GM08714 (cell line): ENCODE results near the gene TOB2.
"Not testable (repeated sequence)": the region's sequence is repeated elsewhere in the genome, so short reads cannot be mapped to it uniquely, and the experiment has no call there.

Source experiments
- H3K4me3 ChIP-seq: fragments of 200-500 bp; sonication (Bioruptor generic); 2 replicates; pipeline ENCODE4 v1.5.1; 2014; ENCODE audit warnings: mild to moderate bottlenecking, low read length, inconsistent platforms
- ZNF274 ChIP-seq: IDR thresholded peaks from 2 replicates; pipeline ENCODE4 v1.6.1; 2012; ENCODE audit warnings: mild to moderate bottlenecking, low read depth, low read length

TOB2 gene

GRCh38 chr22:41478473-41478872 lies 31.9 kb upstream of the TOB2 start:
- H3K4me3 ChIP-seq: peak overlapping the region; percentile 29; the same call in 1 of the 2 replicates
- no peak for TF ChIP-seq ZNF274

DNA sequence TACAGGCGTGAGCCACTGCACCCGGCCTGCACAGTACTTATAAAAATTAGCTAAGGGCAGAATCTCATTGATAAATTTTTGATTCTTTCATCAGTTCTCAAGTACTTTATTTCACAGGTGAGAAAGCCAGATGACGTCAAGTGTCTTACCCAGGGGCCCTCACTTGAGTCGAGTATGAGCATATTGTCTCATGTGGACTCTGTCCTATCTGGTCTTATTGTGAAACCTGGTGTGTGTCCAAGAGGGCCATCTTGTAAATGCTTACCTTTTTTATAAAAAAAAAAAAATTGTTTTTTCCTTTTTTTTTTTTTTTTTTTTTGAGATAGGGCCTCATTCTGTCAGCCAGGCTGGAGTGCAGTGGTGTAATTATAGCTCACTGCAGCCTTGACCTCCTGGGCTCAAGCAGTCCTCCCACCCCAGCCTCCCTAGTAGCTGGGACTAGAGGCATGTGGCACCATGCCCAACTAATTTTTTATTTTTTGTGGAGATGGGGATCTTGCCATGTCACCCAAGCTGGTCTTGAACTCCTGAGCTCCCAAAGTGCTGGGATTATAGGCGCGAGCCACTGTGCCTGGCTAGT lies 28.4 kb upstream of the TOB2 start:
- no peak overlapping the region; the same call in 1 of the 2 replicates for H3K4me3 ChIP-seq
- TF ChIP-seq ZNF274: no peak

- TF ChIP-seq ZNF274: no peak
- no peak overlapping the region for H3K4me3 ChIP-seq
These were observed 25.0 kb upstream of the TOB2 start for GRCh38 chr22:41471568-41471967.

- TF ChIP-seq ZNF274: no peak
- H3K4me3 ChIP-seq: no peak overlapping the region
These were observed 24.3 kb upstream of the TOB2 start for GRCh38 chr22:41470886-41471285.

DNA sequence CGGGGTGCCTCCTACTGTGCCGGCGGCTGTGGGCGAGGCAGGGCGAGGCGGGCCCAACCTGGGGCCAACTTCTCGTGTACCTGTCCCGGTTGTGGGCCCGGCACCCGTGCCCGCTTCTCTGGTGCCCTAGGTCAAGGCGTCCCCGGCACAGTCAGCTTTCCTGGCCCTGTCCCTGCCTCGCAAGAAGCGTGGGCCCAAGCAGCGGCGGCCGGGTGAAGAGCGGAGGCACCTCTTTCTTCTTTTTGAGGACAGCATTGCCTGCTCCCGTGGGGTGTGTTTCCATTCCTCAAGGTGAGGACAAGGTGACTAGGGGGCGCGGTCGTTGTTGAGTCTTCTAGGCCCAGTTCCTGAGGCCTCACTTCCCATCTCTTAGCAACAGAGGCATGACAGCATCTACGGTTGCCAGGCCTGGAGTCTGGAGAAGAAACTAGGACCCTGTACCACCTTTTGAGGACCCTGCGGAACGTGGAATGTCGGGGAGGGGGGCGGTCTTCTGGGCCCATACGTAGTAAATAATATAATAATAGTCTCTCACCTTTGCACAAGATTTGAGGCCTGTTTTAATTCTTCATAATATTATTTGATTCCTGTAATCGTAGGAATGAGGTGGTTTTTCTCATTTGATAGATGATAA lies 22.7 kb upstream of the TOB2 start:
- TF ChIP-seq ZNF274: no peak
- peak overlapping the region; percentile 77 for H3K4me3 ChIP-seq

GRCh38 chr22:41468381-41469217 lies 22.0 kb upstream of the TOB2 start, which contains the start of the genes ACO2 and PHF5A:
Gene ACO2 (plus strand): TSS chr22:41469117. CDS start chr22:41469147, 30 bp downstream.
Gene PHF5A (minus strand): TSS chr22:41468692. CDS start chr22:41468653, 39 bp downstream.
- H3K4me3 ChIP-seq: peak within 1 kb of the TSS; percentile 77
- no peak for TF ChIP-seq ZNF274

GRCh38 chr22:41461901-41462300 lies 15.3 kb upstream of the TOB2 start:
- H3K4me3 ChIP-seq: no peak overlapping the region
- no peak for TF ChIP-seq ZNF274

DNA sequence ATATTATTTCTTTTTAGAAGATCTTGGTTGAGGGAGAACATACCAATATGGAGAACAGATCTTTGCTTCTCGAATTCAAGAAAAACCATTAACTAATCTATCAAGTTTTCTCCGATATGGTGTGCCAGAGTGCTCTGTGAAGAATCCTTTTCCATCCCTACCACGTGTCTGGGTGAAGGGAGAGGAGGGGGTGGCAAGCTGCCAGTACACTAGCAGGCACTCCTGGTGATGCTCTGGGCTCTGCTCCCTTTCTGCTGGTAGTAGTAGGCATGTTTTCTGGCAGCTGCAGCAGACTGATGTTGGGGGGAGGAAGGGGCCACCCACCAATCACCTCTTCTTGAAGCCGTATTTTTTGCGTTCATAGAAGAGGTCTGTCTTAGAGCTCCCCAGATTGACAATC lies 13.5 kb upstream of the TOB2 start:
- H3K4me3 ChIP-seq: not testable (repeated sequence)

- TF ChIP-seq ZNF274: no peak
- H3K4me3 ChIP-seq: no peak overlapping the region
These were observed 12.8 kb upstream of the TOB2 start for GRCh38 chr22:41459431-41459830.

DNA sequence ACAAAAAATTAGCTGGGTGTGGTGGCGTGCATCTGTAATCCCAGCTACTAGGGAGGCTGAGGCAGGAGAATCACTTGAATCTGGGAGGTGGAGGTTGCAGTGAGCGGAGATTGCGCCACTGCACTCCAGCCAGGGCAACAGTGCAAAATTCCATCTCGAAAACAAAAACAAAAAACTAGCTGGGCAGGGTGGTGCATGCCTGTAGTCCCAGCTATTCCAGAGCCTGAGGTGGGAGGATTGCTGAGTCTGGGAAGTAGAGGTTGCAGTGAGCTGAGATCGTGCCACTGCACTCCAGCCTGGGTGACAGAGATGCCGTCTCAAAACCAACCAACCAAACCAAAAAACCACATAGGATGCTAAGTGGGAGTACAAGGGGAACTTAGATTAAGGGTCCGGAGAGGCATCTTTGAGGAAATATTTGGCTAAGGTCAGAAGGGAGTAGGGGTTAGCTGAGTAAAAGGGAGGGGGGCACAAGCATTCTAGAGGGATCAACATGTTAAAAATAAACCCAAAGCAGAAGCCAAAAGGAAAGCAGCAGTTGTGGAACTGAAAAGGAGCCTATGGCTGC lies 11.6 kb upstream of the TOB2 start:
- no peak for TF ChIP-seq ZNF274
- no peak overlapping the region for H3K4me3 ChIP-seq

GRCh38 chr22:41448189-41448808 lies 1.7 kb upstream of the TOB2 start:
- no peak for TF ChIP-seq ZNF274
- H3K4me3 ChIP-seq: peak overlapping the region; percentile 85

DNA sequence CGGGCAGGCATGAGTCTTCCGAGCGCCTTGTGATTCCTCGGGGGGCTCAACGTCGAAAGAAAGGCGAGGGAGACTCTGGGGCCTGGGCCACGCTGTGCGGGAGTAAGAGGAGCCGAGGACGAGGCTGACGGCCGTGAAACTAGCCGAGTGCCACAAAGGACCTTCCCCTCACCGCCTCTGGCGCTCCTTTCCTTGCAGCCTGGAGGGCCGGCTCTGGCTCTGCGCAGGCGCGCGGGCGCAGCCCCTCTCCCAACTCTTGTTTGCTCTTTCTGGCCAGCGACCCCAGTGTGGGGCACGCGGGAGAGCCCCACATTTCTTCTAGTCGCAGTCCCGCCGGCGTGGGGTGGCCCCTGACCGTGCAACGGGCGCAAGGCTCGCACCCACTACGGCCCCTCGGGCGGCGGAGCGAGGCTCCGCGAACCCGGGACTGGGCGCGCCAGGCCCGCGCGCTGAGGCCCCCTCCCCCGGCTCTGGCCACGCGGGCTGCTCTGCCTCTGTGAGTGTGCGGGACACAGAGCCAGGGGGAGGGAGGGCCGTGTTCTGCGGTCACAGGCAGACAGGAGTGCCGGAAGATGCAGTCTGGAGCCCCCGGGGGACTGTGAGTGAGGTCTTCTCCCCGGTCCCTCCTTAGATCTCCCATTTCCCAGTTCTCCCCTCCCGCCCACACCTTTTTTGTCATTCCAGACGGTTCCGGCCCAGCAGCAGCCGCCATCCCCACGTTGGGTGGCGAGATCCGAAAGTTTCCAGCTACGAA lies 1.0 kb upstream of the TOB2 start:
- H3K4me3 ChIP-seq: peak overlapping the region; percentile 85

DNA sequence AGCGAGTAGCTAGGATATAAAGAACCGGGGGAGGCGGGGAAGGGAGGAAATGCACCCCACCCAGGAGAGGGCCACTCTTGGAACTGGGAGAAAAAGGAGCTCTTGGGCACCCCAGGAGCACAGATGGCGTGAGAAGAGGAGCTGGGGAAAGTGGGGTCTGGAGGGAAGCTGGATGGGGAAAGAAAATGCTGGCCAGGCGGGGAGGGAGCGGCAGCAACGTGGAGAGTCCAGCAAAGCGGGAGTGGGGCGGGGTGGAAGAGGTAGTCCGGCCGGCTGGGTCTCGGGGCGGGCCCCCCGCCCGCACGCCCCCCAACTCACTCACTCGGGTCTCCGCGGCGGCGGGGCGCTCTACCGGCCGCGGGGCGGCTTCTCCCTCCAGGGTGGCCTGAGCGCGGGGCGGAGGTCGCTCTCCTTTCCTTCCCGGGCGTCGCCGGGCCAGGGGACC lies 522 bp downstream of the TOB2 start:
- H3K4me3 ChIP-seq: peak overlapping the region; percentile 85
- TF ChIP-seq ZNF274: no peak

More for the DNA sequence above, 1.0 kb upstream of the TOB2 start:
- no peak for TF ChIP-seq ZNF274
